ENCODE results near the gene KMT2C.

GRCh38 chr7:152108359-152108758, 327.4 kb downstream of the KMT2C start:
- TF ChIP-seq CTCF (IDR thresholded peaks at IDR 0.05; ENCODE audit: low read depth, low read length, missing input control) (no peak), RXRA (IDR thresholded peaks at IDR 0.05) (no peak), ATF3 (IDR thresholded peaks at IDR 0.05) (no peak), TAF1 (conservative IDR thresholded peaks at IDR 0.05) (no peak), HNF4A (conservative IDR thresholded peaks at IDR 0.05) (no peak), GABPA (IDR thresholded peaks at IDR 0.05 in 1 of 2, conservative IDR thresholded peaks at IDR 0.05 in 1 of 2) (no peak), FOXA1 (IDR thresholded peaks at IDR 0.05) (no peak), JUND (IDR thresholded peaks at IDR 0.05) (no peak), REST (IDR thresholded peaks at IDR 0.05) (no peak), RAD21 (IDR thresholded peaks at IDR 0.05) (no peak), FOXA2 (IDR thresholded peaks at IDR 0.05) (no peak), EGR1 (IDR thresholded peaks at IDR 0.05; ENCODE audit: low read depth in 2 of 2) (no peak), MAX (IDR thresholded peaks at IDR 0.05) (no peak)

Data from liver (tissue), 3 donors.